NCI-H2029 treated with DMSO at 0.1 percent for 48 hours (cell line): ENCODE data around the gene TNPO3.
A peak's percentile ranks its signal among the peaks of the same experiment; 100 is the strongest.

Experiments
- DNase-seq: peaks from one replicate; lab custom pipeline; 2025; lab: John Stamatoyannopoulos, UW

Gene TNPO3

GRCh38 chr7:128906766-128907559 lies 147.9 kb downstream of the TNPO3 start:
- DNase-seq = no peak

- no peak for DNase-seq
These were observed 148.7 kb downstream of the TNPO3 start for GRCh38 chr7:128906001-128906765.

GRCh38 chr7:128904381-128905197 lies 150.3 kb downstream of the TNPO3 start:
- peak; percentile 44 for DNase-seq
